Measurements from ENCODE around the gene CCDC170. TPM values are rescaled to one million over a fixed set of nuclear protein-coding genes. Genes with fewer than 3 reads are reported as not detected.

The CCDC170 gene
- polyA plus RNA-seq, 1 experiment = 1.9 TPM

DNA sequence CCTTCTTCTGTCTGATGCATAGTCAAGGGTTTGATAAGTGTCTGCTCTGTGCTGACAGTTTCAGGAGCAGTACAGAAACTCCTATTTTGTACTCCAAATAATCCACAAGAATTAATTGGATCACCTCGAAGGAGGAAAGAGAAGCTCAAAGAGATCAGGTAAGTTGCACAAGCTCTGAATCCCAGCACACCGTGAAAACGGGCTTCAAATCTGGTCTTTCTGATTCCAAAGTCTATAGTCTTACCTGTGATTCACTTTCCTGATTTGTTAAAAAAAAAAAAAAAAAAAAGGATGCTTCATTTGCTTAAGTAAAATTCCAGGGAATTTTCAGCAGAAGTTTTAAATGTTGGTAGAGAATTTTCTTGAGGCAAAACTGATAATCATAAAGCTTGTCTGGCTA, 157.8 kb downstream of the CCDC170 start:
- Histone ChIP-seq H3K4me3 (ENCODE audit: low read depth, low read length) (no peak overlapping the region), H3K27me3 (ENCODE audit: control insufficient read depth, insufficient read depth, low read length) (no peaks in the 10 kb centered on the region), H3K9me3 (ENCODE audit: control insufficient read depth, insufficient read depth, low read length) (peaks cover 7% of the 10 kb centered on the region), H3K27ac (ENCODE audit: low read depth, low read length) (no peak overlapping the region)
- TF ChIP-seq CTCF (IDR thresholded peaks at IDR 0.05; ENCODE audit: low read depth, low read length) = no peak
- ChIA-PET POLR2A (no interaction called here), CTCF (interaction anchor here (0.7 to 0.9 kb wide), 2 partner anchors 36 to 176 kb away, joined by 8 to 11 read pairs; no protein-coding TSS in a partner anchor)
- no peak for DNase-seq (ENCODE audit: low read depth, low spot score)

GRCh38 chr6:151652325-151652724, 158.5 kb downstream of the CCDC170 start:
- POLR2A ChIA-PET = no interaction called here
- H3K4me3 ChIP-seq (ENCODE audit: low read depth, low read length) = no peak overlapping the region
- CTCF ChIA-PET = interaction anchor here (0.7 to 0.9 kb wide), 2 partner anchors 36 to 177 kb away, joined by 8 to 11 read pairs; no protein-coding TSS in a partner anchor
- TF ChIP-seq CTCF (IDR thresholded peaks at IDR 0.05; ENCODE audit: low read depth, low read length) = no peak
- H3K27me3 ChIP-seq (ENCODE audit: control insufficient read depth, insufficient read depth, low read length) = no peaks in the 10 kb centered on the region
- H3K9me3 ChIP-seq (ENCODE audit: control insufficient read depth, insufficient read depth, low read length) = peaks cover 7% of the 10 kb centered on the region
- no peak for DNase-seq (ENCODE audit: low read depth, low spot score)
- H3K27ac ChIP-seq (ENCODE audit: low read depth, low read length) = no peak overlapping the region

DNA sequence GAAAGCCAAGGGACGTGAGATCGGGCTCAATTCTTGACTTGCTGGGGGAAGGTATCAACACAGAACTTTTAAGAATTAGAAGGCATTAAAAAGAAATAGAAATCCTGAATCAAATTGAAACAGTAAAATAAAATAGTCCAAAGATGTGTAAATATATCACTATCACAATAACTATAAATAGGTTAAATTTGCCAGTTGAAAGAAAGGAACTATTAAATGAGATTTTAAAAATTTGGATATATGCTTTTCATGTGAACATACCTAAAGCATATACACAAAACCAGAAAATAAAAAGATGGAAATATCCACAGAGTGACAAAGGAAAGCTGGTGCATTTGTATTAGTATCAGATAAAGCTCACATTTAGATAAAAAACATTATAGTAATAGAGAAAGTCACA, 161.3 kb downstream of the CCDC170 start:
- Histone ChIP-seq H3K9me3 (ENCODE audit: control insufficient read depth, insufficient read depth, low read length) (peaks cover 3% of the 10 kb centered on the region), H3K27me3 (ENCODE audit: control insufficient read depth, insufficient read depth, low read length) (no peaks in the 10 kb centered on the region), H3K27ac (ENCODE audit: low read depth, low read length) (no peak overlapping the region), H3K4me3 (ENCODE audit: low read depth, low read length) (no peak overlapping the region)
- ChIA-PET POLR2A (no interaction called here), CTCF (no interaction called here)
- DNase-seq (ENCODE audit: low read depth, low spot score) = no peak
- no peak for TF ChIP-seq CTCF (IDR thresholded peaks at IDR 0.05; ENCODE audit: low read depth, low read length)

DNA sequence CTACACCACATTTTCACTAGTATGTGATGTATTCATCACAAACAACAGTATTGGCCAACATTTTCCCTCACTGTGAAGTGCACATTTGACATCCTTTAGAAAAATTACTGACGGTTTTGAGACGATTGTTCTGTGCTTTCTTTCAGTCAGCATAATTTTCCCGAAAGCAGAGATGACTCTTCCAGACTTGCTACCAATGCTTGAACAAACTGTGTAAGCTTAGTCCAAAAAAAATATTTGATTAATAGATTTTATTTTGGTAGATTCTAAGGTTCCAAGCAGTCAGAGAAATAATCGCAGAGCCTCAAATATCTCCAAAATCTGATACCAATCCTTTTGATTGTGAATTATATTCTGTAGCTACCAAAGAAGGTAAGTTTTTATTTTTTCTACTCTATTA, 162.6 kb downstream of the CCDC170 start:
- no peak overlapping the region for H3K27ac ChIP-seq (ENCODE audit: low read depth, low read length)
- H3K27me3 ChIP-seq (ENCODE audit: control insufficient read depth, insufficient read depth, low read length) = no peaks in the 10 kb centered on the region
- ChIA-PET CTCF (no interaction called here), POLR2A (no interaction called here)
- TF ChIP-seq CTCF (IDR thresholded peaks at IDR 0.05; ENCODE audit: low read depth, low read length) = no peak
- no peak overlapping the region for H3K4me3 ChIP-seq (ENCODE audit: low read depth, low read length)
- H3K9me3 ChIP-seq (ENCODE audit: control insufficient read depth, insufficient read depth, low read length) = peaks cover 3% of the 10 kb centered on the region
- no peak for DNase-seq (ENCODE audit: low read depth, low spot score)

- POLR2A ChIA-PET = no interaction called here
- peaks cover 3% of the 10 kb centered on the region for H3K9me3 ChIP-seq (ENCODE audit: control insufficient read depth, insufficient read depth, low read length)
- DNase-seq (ENCODE audit: low read depth, low spot score) = no peak
- H3K27ac ChIP-seq (ENCODE audit: low read depth, low read length) = no peak overlapping the region
- CTCF ChIA-PET = no interaction called here
- TF ChIP-seq CTCF (IDR thresholded peaks at IDR 0.05; ENCODE audit: low read depth, low read length) = no peak
- no peak overlapping the region for H3K4me3 ChIP-seq (ENCODE audit: low read depth, low read length)
- no peaks in the 10 kb centered on the region for H3K27me3 ChIP-seq (ENCODE audit: control insufficient read depth, insufficient read depth, low read length)
These were observed 164.3 kb downstream of the CCDC170 start for GRCh38 chr6:151658091-151658490.
